Kidney epithelial cell (primary cell): ENCODE results near the gene PREX1. TPM values are rescaled to one million over a fixed set of nuclear protein-coding genes. Genes with fewer than 3 reads are reported as not detected.

ENCODE experiments used
- DNase-seq: peaks from one replicate; pipeline ENCODE4 v3.0.0-alpha.2; 2010; ENCODE audit warnings: low read depth
- H3K27me3 ChIP-seq: 2 replicates; pipeline ENCODE4 v1.6.0; 2011; ENCODE audit warnings: low read length; ENCODE audit not compliant: control insufficient read depth, insufficient read depth
- H3K36me3 ChIP-seq: 2 replicates; pipeline ENCODE4 v1.5.1; 2011; ENCODE audit warnings: low read length; ENCODE audit not compliant: control insufficient read depth, insufficient read depth
- H3K4me3 ChIP-seq: 2 replicates; pipeline ENCODE4 v1.5.1; 2011; ENCODE audit warnings: low read depth, mild to moderate bottlenecking, control low read depth, low read length
- CTCF ChIP-seq: IDR thresholded peaks from 2 replicates; pipeline ENCODE4 v1.5.1; 2011; ENCODE audit warnings: mild to moderate bottlenecking, moderate library complexity, low read length, control low read depth, inconsistent platforms; ENCODE audit not compliant: insufficient read depth, poor library complexity, severe bottlenecking
- total RNA-seq: library from RNA; depleted of rRNA; stranded (reverse); fragments of >200 nt; gene quantifications from 2 replicates; pipeline ENCODE4 v1.2.3, GENCODE V29; 2015

PREX1 gene
- total RNA-seq, 1 donor from 2014 or later: 3.5 TPM

GRCh38 chr20:48581167-48581566 lies 246.6 kb downstream of the PREX1 start:
- Histone ChIP-seq H3K4me3 (no peak overlapping the region), H3K27me3 (peaks cover 23% of the 10 kb centered on the region), H3K36me3 (no peaks in the 10 kb centered on the region)
- no peak for TF ChIP-seq CTCF
- DNase-seq: no peak

- DNase-seq: no peak
- H3K36me3 ChIP-seq: no peaks in the 10 kb centered on the region
- no peak overlapping the region for H3K4me3 ChIP-seq
- no peak for TF ChIP-seq CTCF
- H3K27me3 ChIP-seq: peaks cover 9% of the 10 kb centered on the region
These were observed 249.3 kb downstream of the PREX1 start for GRCh38 chr20:48578397-48579098.

- Histone ChIP-seq H3K27me3 (peaks cover 8% of the 10 kb centered on the region), H3K36me3 (no peaks in the 10 kb centered on the region), H3K4me3 (no peak overlapping the region)
- no peak for DNase-seq
- no peak for TF ChIP-seq CTCF
These were observed 250.2 kb downstream of the PREX1 start for GRCh38 chr20:48577557-48577956.

- Histone ChIP-seq H3K27me3 (peaks cover 8% of the 10 kb centered on the region), H3K36me3 (no peaks in the 10 kb centered on the region), H3K4me3 (no peak overlapping the region)
- TF ChIP-seq CTCF: no peak
- DNase-seq: no peak
These were observed 253.4 kb downstream of the PREX1 start for GRCh38 chr20:48574383-48574782.

Other genes starting within 250 kb of the PREX1 start
- gene ARFGEF2, start 93.7 kb upstream of the PREX1 start, total RNA-seq: 34.0 and 38.9 TPM in 2 replicates
- 64.9 and 66.5 TPM in 2 replicates for gene CSE1L, start 218.3 kb upstream of the PREX1 start, total RNA-seq